ENCODE results near the gene GLP2R.

DNA sequence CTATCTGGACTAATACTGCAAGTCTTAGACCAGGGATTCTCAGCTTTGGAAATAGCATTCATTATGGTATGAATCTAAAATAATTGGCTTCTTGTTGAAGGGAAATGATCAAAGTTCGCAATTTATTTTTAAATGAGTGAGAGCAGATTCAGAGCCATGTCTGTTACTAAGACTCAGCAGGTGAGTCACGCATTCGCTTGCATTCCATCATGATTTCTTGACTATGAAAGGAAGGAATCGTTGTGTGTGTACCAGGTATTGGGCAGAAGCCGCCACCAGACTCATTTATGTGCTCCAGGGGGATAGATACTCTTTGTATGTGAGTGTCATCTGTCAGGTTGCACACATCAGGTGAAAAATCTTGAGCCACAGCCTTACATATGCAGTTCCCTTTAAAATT is 14.6 kb upstream of the GLP2R start:
- TF ChIP-seq CBX5 (IDR thresholded peaks at IDR 0.05; ENCODE audit: low read depth) (no peak), MYC (IDR thresholded peaks at IDR 0.05; ENCODE audit: insufficient read depth, insufficient read length, insufficient replicate concordance, low read length, severe bottlenecking) (no peak), IRF3 (IDR thresholded peaks at IDR 0.05) (no peak), SUZ12 (IDR thresholded peaks at IDR 0.05; ENCODE audit: unreplicated experiment) (no peak), CREB1 (IDR thresholded peaks at IDR 0.05; ENCODE audit: low read depth) (no peak), ETV6 (conservative IDR thresholded peaks at IDR 0.05 in 1 of 2, IDR thresholded peaks at IDR 0.05 in 1 of 2; ENCODE audit: borderline replicate concordance in 1 of 2, low read depth in 1 of 2) (no peak), CTCF (IDR thresholded peaks at IDR 0.05 in 2 of 3, conservative IDR thresholded peaks at IDR 0.05 in 1 of 3; ENCODE audit: control insufficient read depth in 2 of 3, extremely low read depth in 1 of 3, insufficient read depth in 1 of 3, low read depth in 3 of 3, low read length in 3 of 3) (no peak), BACH1 (IDR thresholded peaks at IDR 0.05; ENCODE audit: borderline replicate concordance) (no peak)
- TF ChIP-seq, protein P1, sequence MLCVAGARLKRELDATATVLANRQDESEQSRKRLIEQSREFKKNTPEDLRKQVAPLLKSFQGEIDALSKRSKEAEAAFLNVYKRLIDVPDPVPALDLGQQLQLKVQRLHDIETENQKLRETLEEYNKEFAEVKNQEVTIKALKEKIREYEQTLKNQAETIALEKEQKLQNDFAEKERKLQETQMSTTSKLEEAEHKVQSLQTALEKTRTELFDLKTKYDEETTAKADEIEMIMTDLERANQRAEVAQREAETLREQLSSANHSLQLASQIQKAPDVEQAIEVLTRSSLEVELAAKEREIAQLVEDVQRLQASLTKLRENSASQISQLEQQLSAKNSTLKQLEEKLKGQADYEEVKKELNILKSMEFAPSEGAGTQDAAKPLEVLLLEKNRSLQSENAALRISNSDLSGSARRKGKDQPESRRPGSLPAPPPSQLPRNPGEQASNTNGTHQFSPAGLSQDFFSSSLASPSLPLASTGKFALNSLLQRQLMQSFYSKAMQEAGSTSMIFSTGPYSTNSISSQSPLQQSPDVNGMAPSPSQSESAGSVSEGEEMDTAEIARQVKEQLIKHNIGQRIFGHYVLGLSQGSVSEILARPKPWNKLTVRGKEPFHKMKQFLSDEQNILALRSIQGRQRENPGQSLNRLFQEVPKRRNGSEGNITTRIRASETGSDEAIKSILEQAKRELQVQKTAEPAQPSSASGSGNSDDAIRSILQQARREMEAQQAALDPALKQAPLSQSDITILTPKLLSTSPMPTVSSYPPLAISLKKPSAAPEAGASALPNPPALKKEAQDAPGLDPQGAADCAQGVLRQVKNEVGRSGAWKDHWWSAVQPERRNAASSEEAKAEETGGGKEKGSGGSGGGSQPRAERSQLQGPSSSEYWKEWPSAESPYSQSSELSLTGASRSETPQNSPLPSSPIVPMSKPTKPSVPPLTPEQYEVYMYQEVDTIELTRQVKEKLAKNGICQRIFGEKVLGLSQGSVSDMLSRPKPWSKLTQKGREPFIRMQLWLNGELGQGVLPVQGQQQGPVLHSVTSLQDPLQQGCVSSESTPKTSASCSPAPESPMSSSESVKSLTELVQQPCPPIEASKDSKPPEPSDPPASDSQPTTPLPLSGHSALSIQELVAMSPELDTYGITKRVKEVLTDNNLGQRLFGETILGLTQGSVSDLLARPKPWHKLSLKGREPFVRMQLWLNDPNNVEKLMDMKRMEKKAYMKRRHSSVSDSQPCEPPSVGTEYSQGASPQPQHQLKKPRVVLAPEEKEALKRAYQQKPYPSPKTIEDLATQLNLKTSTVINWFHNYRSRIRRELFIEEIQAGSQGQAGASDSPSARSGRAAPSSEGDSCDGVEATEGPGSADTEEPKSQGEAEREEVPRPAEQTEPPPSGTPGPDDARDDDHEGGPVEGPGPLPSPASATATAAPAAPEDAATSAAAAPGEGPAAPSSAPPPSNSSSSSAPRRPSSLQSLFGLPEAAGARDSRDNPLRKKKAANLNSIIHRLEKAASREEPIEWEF (IDR thresholded peaks at IDR 0.05; ENCODE audit: insufficient replicate concordance, low read depth, low read length) = no peak
- TF ChIP-seq, protein P2, sequence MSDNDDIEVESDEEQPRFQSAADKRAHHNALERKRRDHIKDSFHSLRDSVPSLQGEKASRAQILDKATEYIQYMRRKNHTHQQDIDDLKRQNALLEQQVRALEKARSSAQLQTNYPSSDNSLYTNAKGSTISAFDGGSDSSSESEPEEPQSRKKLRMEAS (IDR thresholded peaks at IDR 0.05; ENCODE audit: low read depth, low read length) = no peak
